Embryonic facial prominence (tissue), 1 donor: Measurements from ENCODE around the gene IGF2BP1.
"Not testable (repeated sequence)": the region's sequence is repeated elsewhere in the genome, so short reads cannot be mapped to it uniquely, and the experiment has no call there.

Experiments
- DNase-seq: peaks from one replicate; pipeline ENCODE4 v3.0.0-alpha.2; 2016; ENCODE audit errors: extremely low spot score

Gene IGF2BP1

DNA sequence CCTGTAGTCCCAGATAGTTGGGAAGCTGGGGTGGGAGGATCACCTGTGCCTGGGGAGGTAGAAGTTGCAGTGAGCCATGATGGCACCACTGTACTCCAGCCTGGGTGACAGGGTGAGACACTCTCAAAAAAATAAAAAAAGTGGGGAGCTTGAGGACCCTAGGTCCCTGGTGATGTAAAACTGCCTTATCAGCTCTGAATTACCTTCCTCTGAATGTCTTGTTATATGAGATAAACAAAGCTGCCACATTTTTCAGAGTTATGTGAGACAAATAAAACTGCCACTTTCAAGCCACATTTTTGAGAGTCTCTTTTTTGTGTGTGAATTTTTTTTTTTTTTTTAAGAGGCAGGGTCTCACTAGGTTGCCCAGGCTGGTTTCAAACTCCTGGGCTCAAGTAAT lies 103.4 kb downstream of the IGF2BP1 start:
- DNase-seq: no peak

- DNase-seq: no peak
These were observed 103.9 kb downstream of the IGF2BP1 start for GRCh38 chr17:49101054-49101534.

DNA sequence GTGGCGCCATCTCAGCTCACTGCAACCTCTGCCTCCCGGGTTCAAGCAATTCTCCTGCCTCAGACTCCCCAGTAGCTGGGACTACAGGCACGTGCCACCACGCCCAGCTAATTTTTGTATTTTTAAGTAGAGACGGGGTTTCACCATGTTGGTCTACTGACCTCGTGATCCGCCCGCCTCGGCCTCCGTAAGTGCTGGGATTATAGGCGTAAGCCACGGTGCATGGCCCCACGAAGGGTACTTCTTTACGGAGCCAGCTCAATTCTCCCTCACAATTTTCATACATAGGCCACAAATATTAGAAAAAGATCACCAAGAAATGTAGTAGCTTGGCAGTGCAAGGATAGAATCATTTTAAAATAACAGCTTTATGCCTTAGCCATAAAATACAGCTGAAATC lies 106.2 kb downstream of the IGF2BP1 start:
- not testable (repeated sequence) for DNase-seq

DNA sequence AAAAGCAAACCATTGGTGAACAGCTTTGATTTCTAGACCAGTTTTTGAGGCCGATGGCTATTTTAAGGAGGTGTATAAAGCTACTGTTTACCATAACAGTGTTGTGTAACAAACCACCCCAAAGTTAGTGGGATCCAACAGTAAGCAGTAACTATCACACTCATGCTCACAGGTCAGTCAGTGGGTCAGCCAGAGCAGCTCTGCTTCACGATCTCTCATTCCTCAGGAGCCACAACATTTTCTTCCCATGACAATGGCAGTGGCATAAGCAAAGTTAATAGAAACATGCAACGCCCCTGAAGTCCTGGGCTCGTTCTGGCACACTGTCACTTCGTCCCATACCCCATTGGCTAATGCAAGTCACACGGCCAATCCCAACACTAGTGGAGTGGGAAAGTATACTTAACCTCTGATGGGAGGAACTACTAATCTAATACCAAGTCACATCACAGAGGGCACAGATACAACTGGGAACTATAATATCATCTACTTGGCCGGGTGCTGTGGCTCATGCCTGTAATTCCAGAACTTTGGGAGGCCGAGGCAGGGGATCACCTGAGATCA lies 107.4 kb downstream of the IGF2BP1 start:
- DNase-seq: no peak
